GM19455 (cell line): Measurements from ENCODE around the gene FOXN3.

Source experiments
- ATAC-seq: cut with Tn5 transposase; IDR thresholded peaks from one replicate; pipeline ENCODE4 v1.9.1; 2021; ENCODE audit not compliant: unreplicated experiment

The FOXN3 gene

DNA sequence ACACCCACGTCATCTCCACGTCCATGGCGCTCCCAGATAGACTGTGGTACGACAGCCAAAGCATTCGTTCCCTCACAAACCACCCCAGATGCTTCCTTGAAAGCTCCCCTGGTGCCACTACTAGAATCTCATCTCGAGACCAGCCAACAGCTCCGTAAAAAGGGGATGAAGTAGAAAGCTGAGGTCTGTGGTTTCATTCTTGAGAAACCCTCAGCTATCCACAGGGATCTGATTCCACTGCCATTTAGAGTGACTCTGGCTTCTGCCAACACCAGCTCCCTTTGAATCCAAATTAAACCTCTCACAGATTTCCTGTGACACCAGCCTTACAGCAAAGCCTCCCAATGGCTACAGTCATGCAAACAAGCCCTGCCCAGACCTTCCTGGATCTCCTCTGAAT is 18.5 kb upstream of the FOXN3 start:
- ATAC-seq, result no peak

DNA sequence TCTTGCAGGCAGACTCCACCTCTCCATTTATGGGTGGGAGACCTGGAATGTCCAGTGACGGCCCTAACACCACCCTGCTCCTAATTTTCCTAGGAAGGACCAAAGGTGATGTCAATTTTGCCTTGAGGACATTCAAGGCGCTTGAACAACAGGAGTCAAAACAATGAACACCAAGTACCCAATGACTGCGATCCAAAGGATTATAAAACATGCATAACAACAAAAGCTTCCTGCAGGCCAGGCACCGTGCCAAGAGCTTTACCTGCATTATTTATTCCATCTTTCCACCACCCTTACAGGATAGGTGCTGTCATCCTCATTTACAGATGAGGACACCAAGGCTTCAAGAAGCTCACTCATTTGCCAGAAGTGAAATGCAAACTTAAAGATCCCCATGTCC is 15.2 kb upstream of the FOXN3 start:
- ATAC-seq, result no peak

DNA sequence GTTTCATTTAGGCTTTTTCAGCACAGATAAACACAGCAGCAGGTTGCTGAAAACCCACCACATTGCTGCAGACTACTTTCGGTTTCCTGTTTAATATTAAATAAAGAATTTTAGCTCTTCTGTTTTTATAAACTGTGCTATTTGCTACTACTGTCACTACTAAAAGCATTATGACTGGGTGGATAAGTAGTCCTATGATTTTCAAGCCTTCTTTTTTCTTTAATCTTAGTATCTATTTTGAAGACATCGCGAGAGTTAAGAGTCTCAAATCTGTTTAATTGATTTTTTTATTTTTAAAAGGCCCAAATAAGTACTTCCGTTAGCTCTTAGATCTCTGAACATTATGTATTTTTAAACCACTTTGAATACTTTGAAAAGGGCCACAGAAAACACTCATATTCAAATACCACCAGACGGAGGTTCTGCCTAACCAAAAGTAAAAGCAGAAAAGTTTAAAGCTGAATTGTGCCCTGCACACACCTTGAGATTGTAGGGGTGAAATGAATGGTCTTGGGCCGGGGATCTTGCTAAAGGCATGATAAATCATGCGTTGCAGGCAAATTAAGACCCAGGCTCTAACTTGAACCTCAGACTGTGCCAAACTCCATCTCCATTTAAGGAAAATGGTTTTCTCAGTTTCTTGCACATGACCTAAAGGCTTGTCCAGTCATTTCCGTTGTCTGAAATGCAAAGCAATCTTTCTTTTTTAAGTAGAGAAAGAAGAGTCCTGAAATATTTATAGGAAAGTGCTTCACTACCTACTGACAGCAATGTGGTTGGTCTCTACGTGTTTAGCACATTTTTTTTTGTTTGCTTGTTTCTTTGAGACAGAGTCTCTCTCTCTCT is 13.6 kb upstream of the FOXN3 start:
- ATAC-seq, result peak; percentile 82

DNA sequence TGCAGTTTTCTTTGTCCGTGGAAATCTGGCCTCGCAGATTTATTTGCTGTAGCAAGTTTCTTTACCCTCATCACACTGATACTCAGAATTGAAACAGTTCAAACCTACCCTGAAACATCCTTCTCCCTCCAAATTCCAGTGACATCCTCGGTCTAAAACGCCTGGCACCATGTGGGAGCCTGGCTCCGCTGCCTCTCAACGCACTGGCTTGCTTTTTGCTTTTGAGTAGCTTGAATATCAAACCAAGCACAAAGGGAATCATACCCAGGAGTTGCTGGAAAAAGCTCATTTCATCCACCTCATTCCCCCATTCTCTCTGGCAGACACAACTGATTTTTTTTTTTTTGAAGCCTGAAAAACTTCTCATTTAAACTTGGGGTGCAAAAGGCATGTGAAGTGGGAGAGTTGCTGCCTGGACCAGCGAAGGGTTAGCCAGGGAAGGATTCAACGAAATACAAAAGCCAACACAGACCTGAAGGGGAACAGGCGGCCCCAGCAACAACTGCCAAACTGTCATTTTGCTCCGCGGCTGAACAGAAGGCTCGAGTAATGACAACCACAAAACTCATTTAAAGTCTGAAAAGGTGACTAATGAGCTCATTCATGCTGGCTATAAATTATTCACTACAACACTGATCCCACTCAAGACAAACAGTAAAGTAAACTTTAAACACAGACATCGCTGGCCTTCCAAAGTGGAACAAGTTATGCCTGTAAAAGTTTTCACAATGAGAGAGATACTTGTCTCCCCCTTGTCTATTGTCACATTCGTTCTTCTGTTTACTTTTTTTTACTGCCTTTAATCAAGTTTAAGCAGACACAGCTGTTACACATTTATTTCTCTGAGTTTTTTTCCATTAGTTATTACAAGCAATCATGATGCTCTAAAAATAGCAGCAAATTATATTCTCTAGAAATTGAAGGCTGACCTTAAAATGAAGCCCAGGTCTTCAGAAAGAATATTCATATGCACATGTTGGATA is 12.5 kb upstream of the FOXN3 start:
- no peak for ATAC-seq

DNA sequence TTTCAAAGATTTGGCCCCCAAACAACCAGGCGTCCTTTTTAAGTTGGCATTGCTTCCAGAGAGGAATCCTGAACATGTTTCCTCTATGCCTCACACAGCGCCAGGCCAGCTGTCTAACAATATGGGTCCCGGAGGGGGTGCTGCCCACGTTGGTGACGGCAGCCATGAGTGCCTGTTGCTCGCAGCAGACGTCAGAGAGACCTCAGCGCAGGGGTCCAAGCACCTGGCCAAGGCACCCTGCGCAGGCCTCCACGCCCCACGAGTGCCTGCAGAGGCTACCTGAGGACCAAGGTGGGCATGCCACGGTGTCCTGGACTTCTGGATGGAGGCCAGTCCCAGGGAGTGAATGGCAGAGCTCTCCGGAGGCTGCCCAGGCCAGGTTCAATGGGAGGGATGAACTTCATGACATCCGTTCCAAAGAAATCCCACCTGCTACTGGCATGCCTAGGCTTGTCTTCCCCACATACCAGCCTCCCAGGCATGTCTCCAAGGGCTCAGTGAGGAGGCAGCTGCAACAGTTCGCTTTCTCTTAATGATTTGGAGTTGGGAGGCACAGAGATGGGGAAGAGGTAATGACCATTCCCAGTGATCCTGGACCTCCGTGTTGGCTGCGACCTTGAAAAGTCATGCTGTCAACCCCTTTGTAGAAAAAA is 11.6 kb upstream of the FOXN3 start:
- ATAC-seq, result no peak

DNA sequence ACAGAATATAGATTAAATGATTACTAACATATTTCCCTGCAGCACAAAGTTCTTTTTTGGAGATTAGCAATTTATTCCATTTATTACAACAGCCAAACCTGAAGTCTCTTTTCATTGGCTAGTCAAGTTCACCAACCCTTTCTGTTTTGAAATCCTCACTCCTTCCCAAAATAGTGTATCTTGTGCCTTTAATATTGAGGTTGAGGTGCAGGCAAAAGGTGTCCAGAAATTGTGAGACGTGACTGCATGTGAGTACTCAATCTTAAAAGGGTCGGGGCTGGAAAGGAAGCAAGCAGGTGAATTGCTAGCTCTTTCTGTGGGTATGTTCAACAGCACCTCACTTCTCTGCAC is 11.1 kb upstream of the FOXN3 start:
- ATAC-seq, result no peak

DNA sequence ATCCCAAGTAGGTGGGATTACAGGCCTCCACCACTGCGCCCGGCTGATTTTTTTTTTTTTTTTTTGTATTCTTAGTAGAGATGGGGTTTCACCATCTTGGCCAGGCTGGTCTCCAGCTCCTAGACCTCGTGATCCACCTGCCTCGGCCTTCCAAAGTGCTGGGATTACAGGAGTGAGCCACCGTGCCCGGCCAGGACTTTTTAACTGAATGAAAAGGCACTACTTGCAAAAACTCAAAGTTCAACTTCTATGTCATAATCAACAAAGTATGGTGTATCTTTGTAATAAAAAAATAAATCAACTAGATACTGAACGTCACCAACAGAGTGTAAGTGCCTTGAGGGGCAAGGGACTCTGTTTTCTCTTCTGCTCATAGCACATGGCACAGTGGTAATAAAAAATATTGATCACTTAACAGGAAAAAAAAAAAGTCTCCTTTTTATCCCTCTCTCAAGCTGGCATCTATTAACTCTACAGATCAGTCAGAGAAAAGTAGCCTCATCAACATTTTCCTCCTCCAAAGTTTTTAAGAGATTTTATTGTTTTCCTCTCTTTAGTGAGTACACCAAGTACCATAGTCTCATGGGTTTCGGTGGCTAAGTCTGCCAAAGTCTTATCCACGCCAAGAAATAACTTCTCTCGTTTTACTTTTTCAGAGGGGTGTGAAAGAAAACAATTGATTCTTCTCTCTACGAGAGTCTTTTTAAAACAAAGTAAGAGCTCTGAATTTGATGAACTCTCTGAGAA is 10.6 kb upstream of the FOXN3 start:
- ATAC-seq, result no peak

DNA sequence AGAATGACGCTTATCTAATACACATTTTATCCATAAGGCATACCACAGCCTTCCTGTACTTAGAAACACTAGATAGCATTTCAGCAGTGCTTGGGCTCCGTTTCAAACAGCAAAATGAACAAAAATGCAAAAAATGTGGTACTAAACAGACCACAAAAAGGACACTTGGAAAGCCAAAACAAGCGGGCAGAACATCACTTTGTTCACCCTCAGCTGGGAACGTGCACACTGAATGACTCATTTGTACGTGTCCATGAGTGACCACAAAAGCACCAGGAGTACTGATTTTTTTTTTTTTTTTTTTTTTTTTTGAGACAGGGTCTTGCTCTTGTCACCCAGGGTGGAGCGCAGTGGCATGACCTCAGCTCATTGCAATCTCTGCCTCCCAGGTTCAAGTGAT is 8.9 kb upstream of the FOXN3 start:
- peak; percentile 46 for ATAC-seq

DNA sequence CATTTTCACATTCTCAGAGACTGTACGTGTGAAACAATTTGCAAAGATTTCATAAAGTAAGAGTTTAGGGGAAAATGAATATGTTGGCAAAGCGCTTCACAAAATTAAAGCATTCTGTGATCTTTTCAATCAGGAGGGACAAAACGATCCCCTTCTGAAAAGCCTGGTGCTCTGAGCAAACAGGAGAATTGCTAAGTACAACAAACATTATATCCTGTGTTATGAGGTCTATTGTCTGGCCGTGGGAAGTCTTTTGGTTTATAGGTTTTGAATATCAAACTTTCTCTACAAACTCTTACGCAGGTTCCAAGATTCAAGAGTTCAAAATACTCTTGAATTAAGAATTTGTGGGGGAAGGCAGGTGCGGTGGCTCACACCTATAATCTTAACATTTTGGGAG is 7.2 kb upstream of the FOXN3 start:
- no peak for ATAC-seq

DNA sequence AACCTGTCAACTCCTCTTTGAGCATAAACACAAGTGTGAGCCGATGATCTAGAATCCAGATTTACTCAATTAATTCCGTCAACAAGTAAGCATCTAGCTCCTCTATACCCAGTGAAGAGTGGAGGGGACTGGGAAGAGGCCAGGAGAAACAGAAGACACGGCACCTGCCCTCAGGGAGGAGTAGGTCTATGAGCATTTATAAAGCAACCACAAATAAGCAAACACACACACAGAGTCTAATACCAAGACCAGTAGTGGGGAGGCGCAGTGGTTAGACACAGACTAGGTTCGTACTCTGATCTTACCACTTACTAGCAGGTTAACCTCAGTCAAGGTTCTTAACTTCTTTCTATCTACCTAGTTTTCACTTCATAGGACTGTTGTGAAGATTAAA is 5.9 kb upstream of the FOXN3 start:
- no peak for ATAC-seq

DNA sequence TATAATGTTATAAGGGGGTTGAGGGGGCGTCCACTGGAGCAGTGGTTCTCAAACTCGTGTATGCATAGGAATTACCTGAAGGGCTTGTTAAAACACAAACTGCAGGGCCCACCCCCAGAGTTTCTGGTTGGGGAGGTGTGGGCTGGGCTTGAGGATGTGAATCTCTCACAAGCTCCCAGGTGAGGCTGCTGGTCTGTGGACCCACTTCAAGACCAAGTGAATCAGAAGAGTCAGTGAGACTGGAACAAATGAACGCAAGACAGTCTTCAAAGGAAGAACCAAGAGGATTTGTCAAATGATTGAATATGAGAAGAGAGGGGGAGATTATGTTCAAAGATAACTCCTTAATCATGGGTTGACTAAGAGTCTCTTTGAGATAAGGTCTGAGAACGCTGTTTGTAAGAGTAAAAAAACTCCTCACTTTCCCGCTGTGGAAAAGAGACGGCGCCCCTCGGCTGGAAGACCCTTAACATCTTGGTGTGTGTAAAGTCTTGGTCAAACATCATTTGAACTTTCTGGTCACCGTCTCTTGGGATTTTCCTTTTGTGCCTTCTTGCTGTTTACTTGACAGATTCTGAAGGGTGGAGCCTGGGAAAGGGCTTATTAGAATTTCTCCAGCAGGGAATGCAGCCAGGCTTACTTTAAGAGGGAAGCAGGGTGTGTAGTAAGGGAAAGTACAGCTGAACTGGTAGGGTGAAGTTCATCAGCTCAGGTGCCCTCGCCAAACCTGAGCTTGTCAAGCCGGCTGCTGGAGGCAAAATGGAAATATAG is 5.3 kb upstream of the FOXN3 start:
- no peak for ATAC-seq

DNA sequence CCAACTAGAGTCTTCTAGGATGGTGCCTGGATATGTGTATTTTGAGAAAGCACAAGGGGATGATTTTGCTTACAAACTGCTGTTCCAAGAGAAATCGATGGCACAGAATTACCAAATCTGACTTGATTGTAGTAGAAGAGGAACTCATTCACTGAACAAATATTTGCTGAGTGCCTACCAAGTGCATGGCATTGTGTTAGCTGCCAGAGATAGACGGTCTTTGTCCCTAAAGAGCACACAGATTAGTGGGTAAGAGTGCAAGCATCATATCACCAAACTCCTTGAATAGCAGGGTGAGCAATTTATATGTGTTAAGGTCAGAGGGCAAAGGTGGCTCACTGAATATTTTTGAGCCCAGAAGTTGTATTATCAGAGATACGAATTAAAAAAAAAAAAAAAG is 3.5 kb upstream of the FOXN3 start:
- no peak for ATAC-seq

DNA sequence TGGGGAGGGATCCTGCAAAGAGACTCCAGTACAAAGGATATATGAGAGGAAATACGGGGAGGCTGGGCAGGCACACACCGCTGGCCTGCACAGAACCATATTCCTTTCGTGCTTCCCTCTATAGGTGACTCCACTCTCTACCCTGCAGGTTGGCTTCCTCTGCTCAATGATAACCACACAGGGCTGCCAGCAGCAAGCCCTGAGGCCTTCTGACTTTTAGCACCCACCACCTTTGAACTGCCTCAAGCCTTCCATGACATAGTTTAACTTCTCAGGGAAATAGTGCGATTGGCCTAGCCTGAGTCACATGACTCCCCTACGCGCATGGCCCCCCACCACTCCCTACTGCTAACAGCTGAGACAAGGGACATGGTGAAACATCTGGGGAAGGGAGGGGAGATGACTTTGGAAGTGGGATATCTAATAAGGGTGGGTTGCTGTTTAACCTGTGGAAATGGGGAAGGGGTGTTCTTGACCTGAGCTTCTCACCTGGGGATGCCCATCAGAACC is 3.0 kb upstream of the FOXN3 start:
- no peak for ATAC-seq

DNA sequence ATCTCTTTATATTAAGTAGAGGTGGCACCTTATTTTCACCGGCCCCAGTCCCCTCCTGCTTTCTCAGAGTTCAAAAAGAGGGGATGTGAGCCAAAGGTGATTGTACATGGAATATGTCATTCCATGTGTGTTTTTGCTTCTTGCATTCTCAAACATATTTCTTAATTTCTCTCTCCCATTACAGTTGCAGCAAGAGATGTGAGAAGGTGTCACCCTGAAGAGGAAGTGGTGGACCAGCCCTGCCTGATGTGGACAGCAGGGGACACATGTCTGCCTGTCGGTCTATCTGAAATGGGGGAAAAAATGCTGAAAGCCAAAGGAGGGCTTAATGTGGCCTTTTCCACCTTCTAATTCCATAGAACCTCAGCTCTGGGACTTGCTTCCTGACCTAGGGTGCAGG is 1.9 kb upstream of the FOXN3 start:
- ATAC-seq, result no peak

DNA sequence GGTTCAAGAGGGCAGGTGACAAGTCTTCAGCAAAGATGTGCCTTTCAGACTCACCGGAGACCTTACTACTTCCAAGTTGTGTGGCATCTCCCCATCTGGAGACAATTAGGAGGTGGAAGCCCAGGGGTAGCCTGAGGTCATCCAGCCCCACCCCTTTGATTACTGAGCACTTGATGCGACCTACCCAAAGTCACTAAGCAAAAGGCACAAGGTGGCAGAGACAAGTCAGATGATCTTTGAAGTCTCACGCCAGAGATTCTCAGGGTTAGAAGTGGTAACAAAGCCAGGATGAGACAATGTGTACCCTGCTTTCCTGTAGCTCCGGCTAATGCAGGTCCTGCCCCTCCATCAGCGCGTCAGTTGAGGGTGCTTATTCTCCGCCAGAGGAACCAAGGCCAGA is 1.4 kb upstream of the FOXN3 start:
- no peak for ATAC-seq

DNA sequence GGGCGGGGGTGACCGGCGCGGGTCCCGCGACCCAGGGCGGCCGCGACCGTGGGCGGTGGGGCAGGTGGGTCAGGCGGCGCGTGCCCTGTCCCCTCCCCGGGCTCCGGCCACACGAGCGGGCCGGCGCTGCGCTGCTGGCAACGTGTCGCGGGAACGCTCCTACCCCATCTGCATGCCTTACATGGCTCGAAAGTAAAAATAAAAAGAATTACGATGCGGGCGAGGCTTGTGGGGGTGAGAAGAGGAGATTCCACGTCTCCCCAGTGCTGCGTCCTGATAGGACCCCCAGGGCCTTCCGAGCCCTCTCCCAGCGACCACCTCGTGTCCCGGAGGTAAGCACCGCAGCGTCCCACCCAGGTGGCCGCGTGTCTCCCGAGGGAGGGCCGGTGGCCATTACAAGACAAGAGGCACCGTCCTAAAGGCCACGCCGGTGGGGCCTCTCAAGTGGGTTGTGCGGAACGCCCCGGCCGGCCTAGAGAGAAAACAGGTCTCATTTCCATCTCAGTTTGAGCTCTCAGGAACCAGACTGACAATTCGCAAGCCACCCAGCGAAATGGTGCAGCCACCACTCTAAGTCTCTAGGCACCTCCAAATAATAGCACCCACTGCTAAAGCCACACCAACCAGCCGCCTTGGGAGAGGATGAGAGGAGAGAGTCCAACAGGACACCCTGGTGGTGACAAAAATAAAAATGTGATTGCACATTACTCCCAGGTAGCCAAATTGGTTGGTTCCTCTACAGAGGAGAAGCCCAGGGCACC is 612 bp upstream of the FOXN3 start:
- ATAC-seq, result peak; percentile 50

DNA sequence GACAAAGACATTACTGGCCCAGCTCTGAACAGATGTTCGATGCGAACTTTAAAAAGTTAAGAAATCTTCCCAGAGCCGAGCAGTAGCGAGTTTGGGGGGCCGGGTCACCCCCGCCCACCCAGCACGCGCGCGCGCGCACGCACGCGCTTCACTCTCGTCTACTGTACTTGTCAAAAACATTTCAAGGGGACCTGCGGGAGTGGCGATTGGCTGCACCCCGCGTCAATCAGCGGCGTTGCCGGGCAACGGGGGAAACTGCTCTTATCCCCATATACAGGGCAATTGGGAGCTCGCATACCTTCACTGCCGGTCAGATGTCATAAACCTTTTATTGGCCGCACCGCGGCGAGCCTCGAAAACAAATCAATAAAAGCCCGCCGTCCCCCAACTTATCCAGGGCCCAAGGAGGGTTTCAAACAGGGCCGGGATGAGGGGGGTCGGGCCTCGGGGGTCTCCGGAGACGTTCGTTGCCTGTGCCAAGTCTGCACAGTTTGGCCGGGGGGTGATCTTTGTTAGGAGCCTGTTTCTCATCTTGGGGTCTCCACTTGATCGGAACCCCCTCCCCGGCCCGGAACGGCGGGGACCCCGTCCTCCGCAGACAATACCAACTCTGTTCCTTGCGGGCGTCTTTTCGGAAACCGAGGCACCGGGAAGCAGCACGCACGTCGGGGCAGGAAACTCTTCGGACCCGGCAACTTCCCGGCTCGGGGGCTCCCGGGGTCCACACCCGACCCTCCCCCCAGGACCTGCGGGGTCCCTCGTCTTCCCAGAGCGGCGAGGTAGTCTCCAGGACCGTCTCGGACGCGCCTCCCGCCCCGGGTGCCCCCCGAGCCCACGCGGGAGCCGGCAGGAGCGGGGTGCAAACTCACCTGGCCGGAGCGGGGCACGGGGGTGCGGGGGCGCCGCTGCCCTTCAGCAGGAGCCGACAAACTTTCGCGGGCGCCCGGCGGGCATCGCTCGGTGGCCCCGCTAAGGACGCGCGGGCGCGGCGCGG is 734 bp downstream of the FOXN3 start:
- ATAC-seq, result peak; percentile 84

DNA sequence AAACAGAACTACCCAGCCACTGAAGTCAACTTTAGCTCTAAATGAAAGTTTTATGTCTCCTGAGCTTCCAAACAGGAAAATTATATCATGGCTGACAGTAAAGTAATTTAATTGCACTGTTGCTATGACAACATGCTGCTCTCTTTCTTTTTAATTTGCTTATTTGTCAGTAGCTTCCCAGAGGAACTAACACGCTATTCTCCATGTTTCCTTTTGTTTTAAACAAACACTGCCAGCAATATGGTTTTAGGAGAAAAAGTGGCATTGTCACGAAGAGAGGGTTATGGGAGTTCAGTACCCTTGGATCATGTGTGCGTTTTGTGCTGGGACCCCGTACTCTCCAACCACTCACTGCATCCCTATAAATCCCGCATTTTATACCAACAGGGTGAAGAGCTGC is 1.9 kb downstream of the FOXN3 start:
- ATAC-seq, result no peak
